Measurements from ENCODE around the gene CDK18.

DNA sequence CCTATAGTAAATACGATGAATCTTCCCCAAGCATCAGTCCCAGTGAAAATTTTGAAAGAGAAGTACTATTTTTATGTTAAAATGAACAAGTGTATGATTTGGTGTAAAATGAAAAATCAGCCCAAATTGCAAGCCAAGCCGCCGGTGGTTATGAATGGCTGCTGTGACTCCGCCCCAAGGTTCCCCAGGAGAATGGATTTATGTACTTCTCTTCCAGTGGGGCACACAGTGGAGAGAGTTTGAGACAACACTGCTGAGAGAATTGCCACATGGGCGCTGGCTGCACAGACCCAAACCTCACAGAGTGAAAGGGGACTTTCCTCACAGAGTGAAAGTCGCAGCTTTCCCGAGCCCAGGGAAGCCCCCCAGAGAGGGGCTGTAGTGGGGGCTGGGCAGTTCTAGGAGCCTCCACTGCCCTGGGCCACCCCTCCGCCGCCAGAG lies 24.0 kb downstream of the CDK18 start:
- no peak for TF ChIP-seq ZNF132 (tag by site-specific recombination; IDR thresholded peaks at IDR 0.05; ENCODE audit: borderline replicate concordance)
- no peak for TF ChIP-seq ZNF138 (tag by site-specific recombination; IDR thresholded peaks at IDR 0.05; ENCODE audit: borderline replicate concordance)
- TF ChIP-seq, protein P1, sequence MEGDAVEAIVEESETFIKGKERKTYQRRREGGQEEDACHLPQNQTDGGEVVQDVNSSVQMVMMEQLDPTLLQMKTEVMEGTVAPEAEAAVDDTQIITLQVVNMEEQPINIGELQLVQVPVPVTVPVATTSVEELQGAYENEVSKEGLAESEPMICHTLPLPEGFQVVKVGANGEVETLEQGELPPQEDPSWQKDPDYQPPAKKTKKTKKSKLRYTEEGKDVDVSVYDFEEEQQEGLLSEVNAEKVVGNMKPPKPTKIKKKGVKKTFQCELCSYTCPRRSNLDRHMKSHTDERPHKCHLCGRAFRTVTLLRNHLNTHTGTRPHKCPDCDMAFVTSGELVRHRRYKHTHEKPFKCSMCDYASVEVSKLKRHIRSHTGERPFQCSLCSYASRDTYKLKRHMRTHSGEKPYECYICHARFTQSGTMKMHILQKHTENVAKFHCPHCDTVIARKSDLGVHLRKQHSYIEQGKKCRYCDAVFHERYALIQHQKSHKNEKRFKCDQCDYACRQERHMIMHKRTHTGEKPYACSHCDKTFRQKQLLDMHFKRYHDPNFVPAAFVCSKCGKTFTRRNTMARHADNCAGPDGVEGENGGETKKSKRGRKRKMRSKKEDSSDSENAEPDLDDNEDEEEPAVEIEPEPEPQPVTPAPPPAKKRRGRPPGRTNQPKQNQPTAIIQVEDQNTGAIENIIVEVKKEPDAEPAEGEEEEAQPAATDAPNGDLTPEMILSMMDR (tag by site-specific recombination; IDR thresholded peaks at IDR 0.05): no peak
- no peak for TF ChIP-seq ZNF670 (tag by site-specific recombination; IDR thresholded peaks at IDR 0.05; ENCODE audit: low read depth)
- TF ChIP-seq, protein P2, sequence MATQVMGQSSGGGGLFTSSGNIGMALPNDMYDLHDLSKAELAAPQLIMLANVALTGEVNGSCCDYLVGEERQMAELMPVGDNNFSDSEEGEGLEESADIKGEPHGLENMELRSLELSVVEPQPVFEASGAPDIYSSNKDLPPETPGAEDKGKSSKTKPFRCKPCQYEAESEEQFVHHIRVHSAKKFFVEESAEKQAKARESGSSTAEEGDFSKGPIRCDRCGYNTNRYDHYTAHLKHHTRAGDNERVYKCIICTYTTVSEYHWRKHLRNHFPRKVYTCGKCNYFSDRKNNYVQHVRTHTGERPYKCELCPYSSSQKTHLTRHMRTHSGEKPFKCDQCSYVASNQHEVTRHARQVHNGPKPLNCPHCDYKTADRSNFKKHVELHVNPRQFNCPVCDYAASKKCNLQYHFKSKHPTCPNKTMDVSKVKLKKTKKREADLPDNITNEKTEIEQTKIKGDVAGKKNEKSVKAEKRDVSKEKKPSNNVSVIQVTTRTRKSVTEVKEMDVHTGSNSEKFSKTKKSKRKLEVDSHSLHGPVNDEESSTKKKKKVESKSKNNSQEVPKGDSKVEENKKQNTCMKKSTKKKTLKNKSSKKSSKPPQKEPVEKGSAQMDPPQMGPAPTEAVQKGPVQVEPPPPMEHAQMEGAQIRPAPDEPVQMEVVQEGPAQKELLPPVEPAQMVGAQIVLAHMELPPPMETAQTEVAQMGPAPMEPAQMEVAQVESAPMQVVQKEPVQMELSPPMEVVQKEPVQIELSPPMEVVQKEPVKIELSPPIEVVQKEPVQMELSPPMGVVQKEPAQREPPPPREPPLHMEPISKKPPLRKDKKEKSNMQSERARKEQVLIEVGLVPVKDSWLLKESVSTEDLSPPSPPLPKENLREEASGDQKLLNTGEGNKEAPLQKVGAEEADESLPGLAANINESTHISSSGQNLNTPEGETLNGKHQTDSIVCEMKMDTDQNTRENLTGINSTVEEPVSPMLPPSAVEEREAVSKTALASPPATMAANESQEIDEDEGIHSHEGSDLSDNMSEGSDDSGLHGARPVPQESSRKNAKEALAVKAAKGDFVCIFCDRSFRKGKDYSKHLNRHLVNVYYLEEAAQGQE (tag by site-specific recombination; IDR thresholded peaks at IDR 0.05): no peak
- TF ChIP-seq MZF1 (tag by site-specific recombination; IDR thresholded peaks at IDR 0.05; ENCODE audit: borderline replicate concordance): no peak
- TF ChIP-seq ZBTB8A (tag by site-specific recombination; IDR thresholded peaks at IDR 0.05): no peak
- TF ChIP-seq PRDM1 (tag by site-specific recombination; IDR thresholded peaks at IDR 0.05): peak; percentile 97
- TF ChIP-seq, protein P3, sequence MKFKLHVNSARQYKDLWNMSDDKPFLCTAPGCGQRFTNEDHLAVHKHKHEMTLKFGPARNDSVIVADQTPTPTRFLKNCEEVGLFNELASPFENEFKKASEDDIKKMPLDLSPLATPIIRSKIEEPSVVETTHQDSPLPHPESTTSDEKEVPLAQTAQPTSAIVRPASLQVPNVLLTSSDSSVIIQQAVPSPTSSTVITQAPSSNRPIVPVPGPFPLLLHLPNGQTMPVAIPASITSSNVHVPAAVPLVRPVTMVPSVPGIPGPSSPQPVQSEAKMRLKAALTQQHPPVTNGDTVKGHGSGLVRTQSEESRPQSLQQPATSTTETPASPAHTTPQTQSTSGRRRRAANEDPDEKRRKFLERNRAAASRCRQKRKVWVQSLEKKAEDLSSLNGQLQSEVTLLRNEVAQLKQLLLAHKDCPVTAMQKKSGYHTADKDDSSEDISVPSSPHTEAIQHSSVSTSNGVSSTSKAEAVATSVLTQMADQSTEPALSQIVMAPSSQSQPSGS (tag by site-specific recombination; IDR thresholded peaks at IDR 0.05; ENCODE audit: low read depth): no peak
- TF ChIP-seq, protein P4, sequence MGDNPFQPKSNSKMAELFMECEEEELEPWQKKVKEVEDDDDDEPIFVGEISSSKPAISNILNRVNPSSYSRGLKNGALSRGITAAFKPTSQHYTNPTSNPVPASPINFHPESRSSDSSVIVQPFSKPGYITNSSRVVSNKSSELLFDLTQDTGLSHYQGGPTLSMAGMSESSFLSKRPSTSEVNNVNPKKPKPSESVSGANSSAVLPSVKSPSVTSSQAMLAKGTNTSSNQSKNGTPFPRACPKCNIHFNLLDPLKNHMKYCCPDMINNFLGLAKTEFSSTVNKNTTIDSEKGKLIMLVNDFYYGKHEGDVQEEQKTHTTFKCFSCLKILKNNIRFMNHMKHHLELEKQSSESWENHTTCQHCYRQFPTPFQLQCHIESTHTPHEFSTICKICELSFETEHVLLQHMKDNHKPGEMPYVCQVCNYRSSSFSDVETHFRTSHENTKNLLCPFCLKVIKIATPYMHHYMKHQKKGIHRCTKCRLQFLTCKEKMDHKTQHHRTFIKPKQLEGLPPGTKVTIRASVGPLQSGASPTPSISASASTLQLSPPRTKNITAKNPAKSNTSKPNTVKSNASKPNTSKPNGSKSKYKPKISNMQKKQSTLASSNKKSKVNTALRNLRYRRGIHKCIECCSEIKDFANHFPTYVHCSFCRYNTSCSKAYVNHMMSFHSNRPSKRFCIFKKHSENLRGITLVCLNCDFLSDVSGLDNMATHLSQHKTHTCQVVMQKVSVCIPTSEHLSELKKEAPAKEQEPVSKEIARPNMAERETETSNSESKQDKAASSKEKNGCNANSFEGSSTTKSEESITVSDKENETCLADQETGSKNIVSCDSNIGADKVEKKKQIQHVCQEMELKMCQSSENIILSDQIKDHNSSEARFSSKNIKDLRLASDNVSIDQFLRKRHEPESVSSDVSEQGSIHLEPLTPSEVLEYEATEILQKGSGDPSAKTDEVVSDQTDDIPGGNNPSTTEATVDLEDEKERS (tag by site-specific recombination; IDR thresholded peaks at IDR 0.05): no peak
- TF ChIP-seq YY2 (tag by site-specific recombination; IDR thresholded peaks at IDR 0.05): no peak
- TF ChIP-seq GFI1B (tag by site-specific recombination; IDR thresholded peaks at IDR 0.05): no peak
- TF ChIP-seq, protein P5, sequence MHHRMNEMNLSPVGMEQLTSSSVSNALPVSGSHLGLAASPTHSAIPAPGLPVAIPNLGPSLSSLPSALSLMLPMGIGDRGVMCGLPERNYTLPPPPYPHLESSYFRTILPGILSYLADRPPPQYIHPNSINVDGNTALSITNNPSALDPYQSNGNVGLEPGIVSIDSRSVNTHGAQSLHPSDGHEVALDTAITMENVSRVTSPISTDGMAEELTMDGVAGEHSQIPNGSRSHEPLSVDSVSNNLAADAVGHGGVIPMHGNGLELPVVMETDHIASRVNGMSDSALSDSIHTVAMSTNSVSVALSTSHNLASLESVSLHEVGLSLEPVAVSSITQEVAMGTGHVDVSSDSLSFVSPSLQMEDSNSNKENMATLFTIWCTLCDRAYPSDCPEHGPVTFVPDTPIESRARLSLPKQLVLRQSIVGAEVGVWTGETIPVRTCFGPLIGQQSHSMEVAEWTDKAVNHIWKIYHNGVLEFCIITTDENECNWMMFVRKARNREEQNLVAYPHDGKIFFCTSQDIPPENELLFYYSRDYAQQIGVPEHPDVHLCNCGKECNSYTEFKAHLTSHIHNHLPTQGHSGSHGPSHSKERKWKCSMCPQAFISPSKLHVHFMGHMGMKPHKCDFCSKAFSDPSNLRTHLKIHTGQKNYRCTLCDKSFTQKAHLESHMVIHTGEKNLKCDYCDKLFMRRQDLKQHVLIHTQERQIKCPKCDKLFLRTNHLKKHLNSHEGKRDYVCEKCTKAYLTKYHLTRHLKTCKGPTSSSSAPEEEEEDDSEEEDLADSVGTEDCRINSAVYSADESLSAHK (tag by site-specific recombination; IDR thresholded peaks at IDR 0.05): no peak
- no peak for TF ChIP-seq YY1 (tag by site-specific recombination; IDR thresholded peaks at IDR 0.05)

Data from HEK293 (cell line).